ENCODE data around the gene CYP3A5. TPM values are rescaled to one million over a fixed set of nuclear protein-coding genes. Genes with fewer than 3 reads are reported as not detected.
"Not testable (repeated sequence)": the region's sequence is repeated elsewhere in the genome, so short reads cannot be mapped to it uniquely, and the experiment has no call there.

The CYP3A5 gene
- total RNA-seq, 4 donors from 2014 or later, result 142 to 543 (median 383) TPM

DNA sequence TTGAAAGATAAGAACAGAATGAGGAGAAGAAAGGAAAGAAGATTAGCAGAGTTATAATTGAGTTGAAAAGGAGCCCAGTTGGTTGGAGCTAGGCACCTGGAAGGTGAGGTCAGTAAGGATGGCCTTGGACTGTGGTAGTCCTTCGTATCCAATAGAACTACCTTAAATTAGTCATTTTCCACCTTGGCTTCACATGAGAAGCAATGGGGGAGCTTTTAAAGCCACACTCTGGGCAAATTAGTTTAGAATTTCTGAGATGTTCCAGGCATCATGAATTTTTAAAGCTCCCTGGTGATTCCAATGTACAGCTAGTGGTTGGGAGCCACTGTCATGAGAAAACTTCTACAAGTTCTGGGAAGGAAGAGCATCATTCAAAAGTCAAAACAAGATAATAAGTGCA is 27.3 kb upstream of the CYP3A5 start:
- Histone ChIP-seq H3K27ac (no peak overlapping the region), H3K4me3 (no peak overlapping the region), H3K9me3 (no peaks in the 10 kb centered on the region), H3K27me3 (no peaks in the 10 kb centered on the region), H3K4me1 (no peaks in the 10 kb centered on the region), H3K36me3 (no peaks in the 10 kb centered on the region)
- in situ Hi-C loops (cut with MboI; ENCODE audit: low pct_ligation_motif_present in 1 of 4, low pct_unique_long_range_greater_than_20kb in 1 of 4, low sequenced_read_pairs in 3 of 4), result no loop called here
- DNase-seq, result no peak
- 71% methylated on average over 1 of the region's 1 CpG; no CpG with 5 or more reads in 1 of the 2 donors for WGBS, 2 donors (ENCODE audit: low coverage in 1 of 2)
- intact Hi-C loops (cut with DNase I; ENCODE audit: low total_unique reads), result no loop called here
- TF ChIP-seq POLR2AphosphoS5 (IDR thresholded peaks at IDR 0.05), result no peak
- no peak for TF ChIP-seq POLR2A (IDR thresholded peaks at IDR 0.05)
- TF ChIP-seq, protein P1, sequence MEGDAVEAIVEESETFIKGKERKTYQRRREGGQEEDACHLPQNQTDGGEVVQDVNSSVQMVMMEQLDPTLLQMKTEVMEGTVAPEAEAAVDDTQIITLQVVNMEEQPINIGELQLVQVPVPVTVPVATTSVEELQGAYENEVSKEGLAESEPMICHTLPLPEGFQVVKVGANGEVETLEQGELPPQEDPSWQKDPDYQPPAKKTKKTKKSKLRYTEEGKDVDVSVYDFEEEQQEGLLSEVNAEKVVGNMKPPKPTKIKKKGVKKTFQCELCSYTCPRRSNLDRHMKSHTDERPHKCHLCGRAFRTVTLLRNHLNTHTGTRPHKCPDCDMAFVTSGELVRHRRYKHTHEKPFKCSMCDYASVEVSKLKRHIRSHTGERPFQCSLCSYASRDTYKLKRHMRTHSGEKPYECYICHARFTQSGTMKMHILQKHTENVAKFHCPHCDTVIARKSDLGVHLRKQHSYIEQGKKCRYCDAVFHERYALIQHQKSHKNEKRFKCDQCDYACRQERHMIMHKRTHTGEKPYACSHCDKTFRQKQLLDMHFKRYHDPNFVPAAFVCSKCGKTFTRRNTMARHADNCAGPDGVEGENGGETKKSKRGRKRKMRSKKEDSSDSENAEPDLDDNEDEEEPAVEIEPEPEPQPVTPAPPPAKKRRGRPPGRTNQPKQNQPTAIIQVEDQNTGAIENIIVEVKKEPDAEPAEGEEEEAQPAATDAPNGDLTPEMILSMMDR (IDR thresholded peaks at IDR 0.05), result no peak

DNA sequence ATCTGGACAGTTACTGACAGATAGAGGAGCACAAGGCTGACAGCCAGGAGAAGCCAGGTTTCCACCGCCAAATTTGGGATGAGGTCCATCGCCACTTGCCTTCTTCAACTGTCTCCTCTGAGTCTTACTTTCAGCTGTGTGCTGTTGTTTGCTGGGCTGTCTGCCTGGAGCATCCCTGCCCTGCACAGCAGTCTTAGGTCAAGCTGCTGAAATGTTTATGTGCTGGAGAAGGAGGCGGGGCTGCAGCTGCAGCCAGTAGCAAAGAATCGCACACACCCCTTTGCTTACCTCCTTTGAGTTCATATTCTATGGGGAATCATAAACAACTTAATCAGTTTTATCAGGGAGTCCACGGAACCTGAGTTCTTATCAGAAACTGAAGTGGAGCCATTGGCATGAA is 20.1 kb upstream of the CYP3A5 start:
- Histone ChIP-seq H3K27ac (peak overlapping the region in 2 of 4 donors; percentile 23 to 64), H3K27me3 (no peaks in the 10 kb centered on the region), H3K9me3 (no peaks in the 10 kb centered on the region), H3K36me3 (no peaks in the 10 kb centered on the region), H3K4me3 (no peak overlapping the region), H3K4me1 (peaks cover 0 to 14% (median 7%) of the 10 kb centered on the region in 4 donors)
- intact Hi-C loops (cut with DNase I; ENCODE audit: low total_unique reads), result no loop called here
- peak; percentile 42 for DNase-seq
- WGBS, 2 donors (ENCODE audit: low coverage in 1 of 2), result 38% methylated on average over 5 of the region's 5 CpGs; no CpG with 5 or more reads in 1 of the 2 donors
- in situ Hi-C loops (cut with MboI; ENCODE audit: low pct_ligation_motif_present in 1 of 4, low pct_unique_long_range_greater_than_20kb in 1 of 4, low sequenced_read_pairs in 3 of 4), result no loop called here
- no peak for TF ChIP-seq POLR2A (IDR thresholded peaks at IDR 0.05)
- TF ChIP-seq, protein P1 (IDR thresholded peaks at IDR 0.05), result no peak
- no peak for TF ChIP-seq EP300 (IDR thresholded peaks at IDR 0.05; ENCODE audit: low read depth)
- TF ChIP-seq POLR2AphosphoS5 (IDR thresholded peaks at IDR 0.05), result no peak

DNA sequence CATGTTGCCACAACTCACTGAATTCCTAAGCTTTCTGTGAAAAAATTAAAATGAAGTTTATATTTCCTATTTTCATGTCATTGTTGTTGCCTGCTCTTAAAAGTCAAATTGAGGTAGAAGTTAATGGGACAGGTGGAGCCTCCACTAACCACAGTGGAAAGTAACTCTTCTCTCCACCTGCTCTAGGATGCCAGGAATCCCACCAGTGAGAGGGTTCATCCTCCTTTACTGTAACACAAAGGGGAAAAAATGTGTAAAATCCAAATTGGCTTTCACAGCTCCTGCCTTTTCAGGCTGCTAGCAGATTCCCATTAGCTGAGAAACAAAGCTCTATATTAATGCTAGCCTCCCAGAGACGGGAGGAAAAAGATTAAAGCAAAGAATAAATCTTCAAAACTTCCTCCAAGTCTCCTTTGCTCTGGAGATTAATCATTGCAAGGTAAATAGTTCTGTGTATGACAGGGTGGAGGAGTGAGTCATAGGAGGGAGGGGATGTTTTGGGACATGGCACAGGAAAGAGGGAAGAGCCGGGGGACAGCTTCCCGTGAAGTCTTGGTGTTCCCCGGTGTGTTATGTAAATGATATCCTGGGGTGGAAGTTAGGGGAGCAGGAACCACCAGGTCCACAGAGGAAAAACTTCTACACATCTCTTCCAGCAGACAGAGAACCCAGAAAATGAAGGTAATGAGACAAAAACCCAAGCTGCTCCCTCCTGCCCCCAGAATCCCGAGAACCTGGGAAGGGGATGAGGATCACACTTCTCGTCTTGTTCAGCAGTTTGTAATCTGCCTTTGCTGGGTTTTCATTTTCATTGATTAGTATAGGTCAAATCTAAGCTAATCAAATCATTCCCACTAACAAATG is 19.3 kb upstream of the CYP3A5 start:
- H3K27me3 ChIP-seq; in situ Hi-C loops (cut with MboI; ENCODE audit: low pct_ligation_motif_present in 1 of 4, low pct_unique_long_range_greater_than_20kb in 1 of 4, low sequenced_read_pairs in 3 of 4); intact Hi-C loops (cut with DNase I; ENCODE audit: low total_unique reads); H3K36me3 ChIP-seq; H3K4me3 ChIP-seq; H3K9me3 ChIP-seq: not testable (repeated sequence)
- H3K4me1 ChIP-seq, result peaks cover 0 to 14% (median 9%) of the 10 kb centered on the region in 4 donors
- peak; percentile 48 for DNase-seq
- H3K27ac ChIP-seq, result peak overlapping the region; percentile 23 to 67 (median 42)
- 25 to 30% methylated on average over 6 of the region's 6 CpGs for WGBS, 2 donors (ENCODE audit: low coverage in 1 of 2)

DNA sequence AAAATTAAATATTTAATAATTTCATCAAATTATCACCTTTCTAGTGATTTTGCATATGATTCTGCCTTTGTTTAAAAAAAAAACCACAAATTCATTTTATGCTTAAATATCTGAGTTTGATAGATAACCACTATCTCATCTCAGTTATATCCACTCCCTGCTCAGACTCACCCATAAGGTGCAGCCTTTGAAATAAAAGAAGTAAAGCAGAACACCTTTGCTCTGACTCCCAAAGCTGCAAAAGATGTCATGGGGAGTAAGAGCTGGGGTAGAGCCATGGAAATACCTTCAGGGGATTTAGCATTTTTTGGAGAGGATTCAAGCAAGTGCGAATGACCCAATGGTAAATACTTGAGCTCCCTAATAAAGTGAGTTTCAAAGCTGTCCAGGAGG is 15.1 kb upstream of the CYP3A5 start:
- no peak for TF ChIP-seq POLR2AphosphoS5 (IDR thresholded peaks at IDR 0.05)
- TF ChIP-seq POLR2A (IDR thresholded peaks at IDR 0.05), result no peak
- TF ChIP-seq, protein P1 (IDR thresholded peaks at IDR 0.05), result no peak
- TF ChIP-seq EP300 (IDR thresholded peaks at IDR 0.05; ENCODE audit: low read depth), result no peak
- in situ Hi-C loops (cut with MboI; ENCODE audit: low pct_ligation_motif_present in 1 of 4, low pct_unique_long_range_greater_than_20kb in 1 of 4, low sequenced_read_pairs in 3 of 4) (no loop called here), intact Hi-C loops (cut with DNase I; ENCODE audit: low total_unique reads) (no loop called here)
- H3K27ac ChIP-seq, result no peak overlapping the region
- H3K27me3 ChIP-seq, result no peaks in the 10 kb centered on the region
- no peak overlapping the region for H3K4me3 ChIP-seq
- no peaks in the 10 kb centered on the region for H3K36me3 ChIP-seq
- no peak for DNase-seq
- H3K9me3 ChIP-seq, result no peaks in the 10 kb centered on the region
- peaks cover 0 to 18% (median 8%) of the 10 kb centered on the region in 4 donors for H3K4me1 ChIP-seq
- 96% methylated on average over 1 of the region's 1 CpG; no CpG with 5 or more reads in 1 of the 2 donors for WGBS, 2 donors (ENCODE audit: low coverage in 1 of 2)
